Gastrocnemius medialis (tissue), 4 donors: ENCODE data around the gene TAOK3.
"Not testable (repeated sequence)": the region's sequence is repeated elsewhere in the genome, so short reads cannot be mapped to it uniquely, and the experiment has no call there.

Experiments
- POLR2A ChIP-seq, 2 donors: fragments of 450-650 bp; IDR thresholded peaks; one replicate each; pipeline ENCODE4 v1.6.1; 2017; ENCODE audit warnings: antibody characterized with exemption in 2 of 2, mild to moderate bottlenecking in 2 of 2, moderate library complexity in 2 of 2
- TF ChIP-seq, protein P1 (sequence below), 5 experiments: fragments of 450-650 bp in 3 of 5; fragments of 200-600 bp in 2 of 5; sonication (generic) in 2 of 5; IDR thresholded peaks in 4 of 5; conservative IDR thresholded peaks in 1 of 5; 1 replicate in 4 of 5; 2 replicates in 1 of 5; pipeline ENCODE4 v1.5.1; 2016 to 2019; ENCODE audit warnings: antibody characterized with exemption in 5 of 5, mild to moderate bottlenecking in 3 of 5, moderate library complexity in 3 of 5

DNA sequence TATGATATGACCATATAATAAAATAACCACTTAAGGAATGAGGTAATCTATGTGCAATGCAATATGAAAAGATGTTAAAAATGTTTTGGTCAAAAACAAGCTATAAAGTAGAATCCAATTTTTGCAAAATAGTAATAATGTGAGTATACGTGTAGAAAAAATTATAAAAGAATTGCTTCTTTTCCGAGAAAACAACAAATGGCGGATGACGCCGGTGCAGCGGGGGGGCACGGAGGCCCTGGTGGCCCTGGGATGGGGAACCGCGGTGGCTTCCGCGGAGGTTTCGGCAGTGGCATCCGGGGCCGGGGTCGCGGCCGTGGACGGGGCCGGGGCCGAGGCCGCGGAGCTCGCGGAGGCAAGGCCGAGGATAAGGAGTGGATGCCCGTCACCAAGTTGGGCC, 126.8 kb downstream of the TAOK3 start:
- TF ChIP-seq, protein P1, sequence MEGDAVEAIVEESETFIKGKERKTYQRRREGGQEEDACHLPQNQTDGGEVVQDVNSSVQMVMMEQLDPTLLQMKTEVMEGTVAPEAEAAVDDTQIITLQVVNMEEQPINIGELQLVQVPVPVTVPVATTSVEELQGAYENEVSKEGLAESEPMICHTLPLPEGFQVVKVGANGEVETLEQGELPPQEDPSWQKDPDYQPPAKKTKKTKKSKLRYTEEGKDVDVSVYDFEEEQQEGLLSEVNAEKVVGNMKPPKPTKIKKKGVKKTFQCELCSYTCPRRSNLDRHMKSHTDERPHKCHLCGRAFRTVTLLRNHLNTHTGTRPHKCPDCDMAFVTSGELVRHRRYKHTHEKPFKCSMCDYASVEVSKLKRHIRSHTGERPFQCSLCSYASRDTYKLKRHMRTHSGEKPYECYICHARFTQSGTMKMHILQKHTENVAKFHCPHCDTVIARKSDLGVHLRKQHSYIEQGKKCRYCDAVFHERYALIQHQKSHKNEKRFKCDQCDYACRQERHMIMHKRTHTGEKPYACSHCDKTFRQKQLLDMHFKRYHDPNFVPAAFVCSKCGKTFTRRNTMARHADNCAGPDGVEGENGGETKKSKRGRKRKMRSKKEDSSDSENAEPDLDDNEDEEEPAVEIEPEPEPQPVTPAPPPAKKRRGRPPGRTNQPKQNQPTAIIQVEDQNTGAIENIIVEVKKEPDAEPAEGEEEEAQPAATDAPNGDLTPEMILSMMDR (IDR thresholded peaks at IDR 0.05 in 4 of 5, conservative IDR thresholded peaks at IDR 0.05 in 1 of 5): not testable (repeated sequence)
- not testable (repeated sequence) for TF ChIP-seq POLR2A (IDR thresholded peaks at IDR 0.05)
